HL-60 (cell line): ENCODE data around the gene FDX2.

ENCODE experiments used
- DNase-seq, 2 experiments: peaks; one replicate each; pipeline ENCODE4 v3.0.0-alpha.2; 2010 to 2020; ENCODE audit warnings: low read depth in 1 of 2, low spot score in 1 of 2
- H3K27ac ChIP-seq: fragments of 250-450 bp; sonication (Bioruptor Pico); replicated peaks from 2 replicates; pipeline ENCODE4 v1.5.1; 2020; ENCODE audit warnings: mild to moderate bottlenecking, moderate library complexity
- H3K27me3 ChIP-seq: fragments of 250-450 bp; sonication (Bioruptor Pico); 2 replicates; pipeline ENCODE4 v1.5.1; 2021; ENCODE audit warnings: mild to moderate bottlenecking, moderate library complexity; ENCODE audit not compliant: insufficient read depth, poor library complexity, severe bottlenecking
- H3K4me3 ChIP-seq: replicated peaks from 2 replicates; pipeline ENCODE4 v1.5.1; 2011; ENCODE audit warnings: mild to moderate bottlenecking, control low read depth, low read length; ENCODE audit not compliant: insufficient read depth
- GABPA ChIP-seq: IDR thresholded peaks from 2 replicates; pipeline ENCODE4 v1.6.1; 2012; ENCODE audit warnings: low read depth
- POLR2AphosphoS5 ChIP-seq: IDR thresholded peaks from 2 replicates; pipeline ENCODE4 v1.6.1; 2012; ENCODE audit warnings: low read depth

FDX2 gene

DNA sequence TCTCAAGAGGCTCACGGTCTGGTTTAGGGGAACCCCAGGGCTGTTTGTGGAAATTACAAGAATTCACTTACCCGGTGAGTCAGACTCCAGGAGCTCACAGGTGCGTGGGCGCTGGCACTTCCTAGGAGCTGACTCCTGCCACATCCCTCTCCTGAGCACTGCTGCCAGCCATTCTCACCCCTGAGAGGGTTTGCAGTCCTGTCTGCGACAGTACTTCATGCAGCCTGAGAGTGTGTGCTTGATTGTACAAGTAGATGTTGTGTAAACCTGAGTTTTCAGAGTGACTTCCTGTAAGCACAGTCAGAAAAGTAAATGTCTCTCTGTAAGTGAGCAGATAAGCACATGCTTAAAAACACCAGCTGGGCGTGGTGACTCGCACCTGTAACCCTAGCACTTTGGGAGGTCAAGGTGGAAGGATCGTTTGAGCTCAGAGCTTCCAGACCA, 55.7 kb downstream of the FDX2 start:
- TF ChIP-seq POLR2AphosphoS5: 0 out of 2 replicates have a peak, but pooled peaks have one; percentile 26
- no peak for TF ChIP-seq GABPA
- Histone ChIP-seq H3K4me3 (no peak overlapping the region), H3K27ac (no peak overlapping the region), H3K27me3 (no peaks in the 10 kb centered on the region)
- DNase-seq: no peak
